Measurements from ENCODE around the gene CARD9. TPM values are rescaled to one million over a fixed set of nuclear protein-coding genes. Genes with fewer than 3 reads are reported as not detected.

The CARD9 gene
- total RNA-seq, 1 donor from 2014 or later, result not detected

GRCh38 chr9:136333486-136333885 lies 40.0 kb downstream of the CARD9 start:
- TF ChIP-seq EZH2 (IDR thresholded peaks at IDR 0.05) (no peak), EZH2phosphoT487 (IDR thresholded peaks at IDR 0.05) (no peak)
- TF ChIP-seq, protein P1, sequence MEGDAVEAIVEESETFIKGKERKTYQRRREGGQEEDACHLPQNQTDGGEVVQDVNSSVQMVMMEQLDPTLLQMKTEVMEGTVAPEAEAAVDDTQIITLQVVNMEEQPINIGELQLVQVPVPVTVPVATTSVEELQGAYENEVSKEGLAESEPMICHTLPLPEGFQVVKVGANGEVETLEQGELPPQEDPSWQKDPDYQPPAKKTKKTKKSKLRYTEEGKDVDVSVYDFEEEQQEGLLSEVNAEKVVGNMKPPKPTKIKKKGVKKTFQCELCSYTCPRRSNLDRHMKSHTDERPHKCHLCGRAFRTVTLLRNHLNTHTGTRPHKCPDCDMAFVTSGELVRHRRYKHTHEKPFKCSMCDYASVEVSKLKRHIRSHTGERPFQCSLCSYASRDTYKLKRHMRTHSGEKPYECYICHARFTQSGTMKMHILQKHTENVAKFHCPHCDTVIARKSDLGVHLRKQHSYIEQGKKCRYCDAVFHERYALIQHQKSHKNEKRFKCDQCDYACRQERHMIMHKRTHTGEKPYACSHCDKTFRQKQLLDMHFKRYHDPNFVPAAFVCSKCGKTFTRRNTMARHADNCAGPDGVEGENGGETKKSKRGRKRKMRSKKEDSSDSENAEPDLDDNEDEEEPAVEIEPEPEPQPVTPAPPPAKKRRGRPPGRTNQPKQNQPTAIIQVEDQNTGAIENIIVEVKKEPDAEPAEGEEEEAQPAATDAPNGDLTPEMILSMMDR (IDR thresholded peaks at IDR 0.05), result no peak
- no peak overlapping the region for H3K4me2 ChIP-seq
- no peak overlapping the region for H3K27ac ChIP-seq
- Mint-ChIP-seq H3K27me3 (ENCODE audit: insufficient read depth, low read depth) (peaks cover 4% of the 10 kb centered on the region), H3K4me1 (peaks cover 11% of the 10 kb centered on the region), H3K27ac (no peak overlapping the region), H3K36me3 (no peaks in the 10 kb centered on the region), H3K4me3 (no peak overlapping the region), H3K9me3 (no peaks in the 10 kb centered on the region)
- peaks cover 51% of the 10 kb centered on the region for H4K20me1 ChIP-seq (ENCODE audit: low read depth)
- H3K79me2 ChIP-seq (ENCODE audit: low read depth), result peaks cover 25% of the 10 kb centered on the region
- peaks cover 9% of the 10 kb centered on the region for H3K4me1 ChIP-seq
- H3K36me3 ChIP-seq, result no peaks in the 10 kb centered on the region
- no peak for DNase-seq (ENCODE audit: low spot score)
- no peak overlapping the region for H3K9ac ChIP-seq
- H3F3A ChIP-seq (ENCODE audit: low read depth), result peaks cover 3% of the 10 kb centered on the region
- no peak overlapping the region for H3K4me3 ChIP-seq
- H2AFZ ChIP-seq (replicated peaks), result no peak overlapping the region
- no peaks in the 10 kb centered on the region for H3K27me3 ChIP-seq
- H3K9me3 ChIP-seq (ENCODE audit: low read depth), result no peaks in the 10 kb centered on the region

GRCh38 chr9:136333045-136333444 lies 40.4 kb downstream of the CARD9 start:
- peaks cover 51% of the 10 kb centered on the region for H4K20me1 ChIP-seq (ENCODE audit: low read depth)
- H3K36me3 Mint-ChIP-seq, result no peaks in the 10 kb centered on the region
- no peak overlapping the region for H3K27ac Mint-ChIP-seq
- TF ChIP-seq EZH2phosphoT487 (IDR thresholded peaks at IDR 0.05), result no peak
- no peak for TF ChIP-seq EZH2 (IDR thresholded peaks at IDR 0.05)
- TF ChIP-seq, protein P1 (IDR thresholded peaks at IDR 0.05), result no peak
- no peak overlapping the region for H3K4me3 ChIP-seq
- no peak for DNase-seq (ENCODE audit: low spot score)
- no peaks in the 10 kb centered on the region for H3K9me3 ChIP-seq (ENCODE audit: low read depth)
- H3K4me3 Mint-ChIP-seq, result no peak overlapping the region
- H3K36me3 ChIP-seq, result no peaks in the 10 kb centered on the region
- H3K27me3 ChIP-seq, result no peaks in the 10 kb centered on the region
- H3F3A ChIP-seq (ENCODE audit: low read depth), result peaks cover 5% of the 10 kb centered on the region
- no peak overlapping the region for H3K27ac ChIP-seq
- no peak overlapping the region for H3K4me2 ChIP-seq
- H3K4me1 Mint-ChIP-seq, result peaks cover 13% of the 10 kb centered on the region
- H2AFZ ChIP-seq (replicated peaks), result no peak overlapping the region
- H3K9ac ChIP-seq, result no peak overlapping the region
- H3K27me3 Mint-ChIP-seq (ENCODE audit: insufficient read depth, low read depth), result peaks cover 4% of the 10 kb centered on the region
- H3K9me3 Mint-ChIP-seq, result no peaks in the 10 kb centered on the region
- H3K4me1 ChIP-seq, result peaks cover 13% of the 10 kb centered on the region
- H3K79me2 ChIP-seq (ENCODE audit: low read depth), result peaks cover 29% of the 10 kb centered on the region

DNA sequence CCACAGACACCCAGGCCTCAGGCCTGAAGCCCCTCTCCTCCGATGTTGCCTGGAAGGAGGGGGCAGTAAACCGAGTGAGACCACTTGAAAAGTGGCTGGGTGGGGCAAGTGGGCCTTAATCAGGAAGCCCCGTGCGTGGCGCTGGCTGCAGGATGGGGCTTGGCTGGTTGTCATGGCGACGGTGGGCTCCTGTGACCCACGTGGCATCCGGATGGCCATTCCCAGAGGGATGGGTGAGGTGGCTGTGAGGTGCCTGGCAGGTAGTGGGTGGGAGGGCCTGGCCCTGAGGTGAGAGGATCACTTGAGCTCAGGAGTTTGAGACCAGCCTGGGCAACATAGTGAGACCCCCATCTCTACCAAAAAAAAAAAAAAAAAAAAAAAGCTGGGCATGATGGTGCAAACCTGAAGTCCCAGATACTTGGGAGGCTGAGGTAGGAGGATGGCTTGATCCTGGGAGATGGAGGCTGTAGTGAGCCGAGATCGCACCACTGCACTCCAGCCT lies 40.9 kb downstream of the CARD9 start:
- Histone ChIP-seq H3F3A (ENCODE audit: low read depth) (peaks cover 6% of the 10 kb centered on the region), H3K27ac (no peak overlapping the region), H4K20me1 (ENCODE audit: low read depth) (peaks cover 51% of the 10 kb centered on the region), H3K27me3 (no peaks in the 10 kb centered on the region), H3K4me1 (peaks cover 16% of the 10 kb centered on the region), H2AFZ (replicated peaks) (no peak overlapping the region), H3K9me3 (ENCODE audit: low read depth) (no peaks in the 10 kb centered on the region), H3K36me3 (no peaks in the 10 kb centered on the region), H3K4me3 (no peak overlapping the region), H3K4me2 (no peak overlapping the region), H3K9ac (no peak overlapping the region), H3K79me2 (ENCODE audit: low read depth) (peaks cover 34% of the 10 kb centered on the region)
- no peak overlapping the region for H3K4me3 Mint-ChIP-seq
- H3K36me3 Mint-ChIP-seq, result no peaks in the 10 kb centered on the region
- H3K4me1 Mint-ChIP-seq, result peaks cover 13% of the 10 kb centered on the region
- no peaks in the 10 kb centered on the region for H3K9me3 Mint-ChIP-seq
- TF ChIP-seq, protein P1 (IDR thresholded peaks at IDR 0.05), result no peak
- TF ChIP-seq EZH2 (IDR thresholded peaks at IDR 0.05) (no peak), EZH2phosphoT487 (IDR thresholded peaks at IDR 0.05) (no peak)
- peaks cover 4% of the 10 kb centered on the region for H3K27me3 Mint-ChIP-seq (ENCODE audit: insufficient read depth, low read depth)
- DNase-seq (ENCODE audit: low spot score), result no peak
- H3K27ac Mint-ChIP-seq, result no peak overlapping the region

All from neural progenitor cell (in vitro differentiated cells).